Inflammatory macrophage treated with lipopolysaccharide for 1 hour (primary cell): Measurements from ENCODE around the gene CDH18.

ENCODE experiments used
- DNase-seq, 2 donors: peaks; one replicate each; pipeline ENCODE4 v3.0.0-alpha.2; 2020 to 2022

CDH18 gene

DNA sequence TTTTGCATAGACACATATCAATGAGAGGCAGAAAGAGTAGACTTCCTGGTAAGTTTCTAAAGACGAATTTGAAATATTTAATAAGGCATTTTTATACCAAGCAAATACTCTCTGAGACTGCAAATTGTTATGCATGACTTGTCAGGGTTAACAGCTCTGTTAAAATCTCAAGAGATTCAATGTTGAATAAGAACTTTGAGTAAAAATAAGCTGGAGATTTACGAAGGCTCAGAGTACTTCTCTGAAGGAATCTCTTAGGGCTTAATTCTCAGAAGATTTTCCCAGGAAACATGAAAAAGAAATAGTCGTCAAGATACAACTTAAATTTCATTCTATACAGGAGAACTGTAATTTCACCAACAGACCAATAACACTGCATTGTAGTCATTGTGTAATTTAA is 259.4 kb downstream of the CDH18 start:
- DNase-seq, result no peak

DNA sequence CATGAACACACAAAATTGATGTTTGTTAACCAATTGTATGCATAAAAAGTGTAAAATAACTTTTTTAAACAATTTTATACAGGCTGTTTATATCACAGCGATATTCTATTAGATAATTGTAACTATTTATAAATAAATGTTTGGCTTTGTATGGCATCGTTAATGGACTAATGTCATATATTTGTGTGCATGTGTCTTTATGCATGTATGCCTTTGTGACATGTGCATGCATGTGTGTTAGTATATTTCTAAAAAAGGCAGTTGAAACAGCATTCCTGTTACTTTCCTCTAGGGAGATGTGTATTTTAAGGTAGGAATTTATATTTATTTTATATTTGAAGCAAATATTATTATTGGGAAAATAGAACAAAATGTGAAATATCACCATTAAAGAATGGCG is 268.9 kb downstream of the CDH18 start:
- DNase-seq, result no peak

DNA sequence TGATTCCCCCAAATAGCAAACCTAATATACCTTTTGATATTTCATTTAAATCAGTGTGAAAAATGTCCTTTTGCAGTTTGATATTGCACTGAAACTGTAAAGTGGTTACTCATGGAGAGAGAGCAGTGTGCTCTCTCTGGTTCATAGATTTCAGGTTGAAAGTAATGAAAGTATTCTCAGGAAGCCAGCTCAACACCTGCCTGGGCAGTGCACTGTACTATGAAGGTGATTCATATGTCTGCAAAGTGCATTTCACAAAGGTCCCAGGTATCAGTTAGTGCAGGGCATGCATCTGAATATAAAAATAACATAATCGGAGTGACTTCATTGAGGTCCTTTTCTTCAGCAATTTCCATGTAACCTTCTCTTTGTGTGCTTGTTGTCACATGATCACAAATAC is 274.3 kb downstream of the CDH18 start:
- DNase-seq, result no peak

DNA sequence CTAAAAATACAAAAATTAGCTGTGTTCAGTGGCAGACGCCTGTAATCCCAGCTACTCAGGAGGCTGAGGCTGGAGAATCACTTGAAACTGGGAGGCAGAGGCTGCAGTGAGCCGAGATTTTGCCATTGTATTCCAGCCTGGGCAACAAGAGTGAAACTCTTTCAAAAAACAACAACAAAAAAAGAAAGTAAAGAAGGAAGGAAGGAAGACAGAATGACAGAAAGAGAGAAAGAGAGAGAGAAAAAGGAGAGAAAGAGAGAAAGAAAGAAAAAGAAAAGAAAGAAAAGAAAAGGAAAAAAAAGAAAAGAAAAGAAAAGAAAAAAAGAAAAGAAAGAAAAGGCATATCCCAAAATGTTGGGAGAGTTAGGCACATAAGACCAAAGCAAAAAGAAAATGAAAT is 278.6 kb downstream of the CDH18 start:
- no peak for DNase-seq

DNA sequence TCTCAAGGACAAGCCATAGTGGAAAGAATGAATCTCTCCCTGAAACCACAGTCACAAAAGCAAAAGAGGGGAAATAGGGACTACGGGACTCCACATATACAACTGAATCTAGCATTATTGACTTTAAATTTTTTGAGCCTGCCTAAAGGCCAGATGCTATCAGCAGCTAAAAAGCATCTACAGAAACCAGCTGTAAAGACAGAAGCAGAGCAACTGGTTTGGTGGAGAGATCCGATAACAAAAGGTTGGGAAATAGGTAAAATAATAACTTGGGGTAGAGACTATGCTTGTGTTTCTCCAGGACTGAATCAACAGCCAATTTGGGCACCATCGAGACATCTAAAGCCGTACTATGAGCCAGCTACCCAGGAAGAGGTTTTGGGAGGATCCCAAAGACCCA is 281.2 kb downstream of the CDH18 start:
- no peak for DNase-seq

- DNase-seq, result no peak
These were observed 286.3 kb downstream of the CDH18 start for GRCh38 chr5:19701731-19702130.

GRCh38 chr5:19694949-19695611 is 292.9 kb downstream of the CDH18 start:
- no peak for DNase-seq

DNA sequence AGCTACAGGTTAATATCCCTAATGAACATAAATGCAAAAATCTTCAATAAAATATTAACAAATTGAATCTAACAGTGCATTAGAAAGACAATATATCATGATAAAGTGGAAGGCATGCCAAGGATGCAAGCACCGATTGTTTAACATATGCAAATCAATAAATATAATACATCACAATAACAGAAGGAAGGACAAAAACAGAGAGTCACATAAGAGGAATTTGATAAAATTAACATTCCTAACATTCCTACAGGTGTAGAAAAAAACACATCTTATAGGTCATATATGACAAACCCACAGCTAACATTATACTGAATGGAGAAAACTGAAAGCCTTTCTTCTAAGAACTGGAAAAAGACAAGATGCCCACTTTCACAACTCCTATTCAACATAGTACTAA is 297.0 kb downstream of the CDH18 start:
- DNase-seq, result no peak

DNA sequence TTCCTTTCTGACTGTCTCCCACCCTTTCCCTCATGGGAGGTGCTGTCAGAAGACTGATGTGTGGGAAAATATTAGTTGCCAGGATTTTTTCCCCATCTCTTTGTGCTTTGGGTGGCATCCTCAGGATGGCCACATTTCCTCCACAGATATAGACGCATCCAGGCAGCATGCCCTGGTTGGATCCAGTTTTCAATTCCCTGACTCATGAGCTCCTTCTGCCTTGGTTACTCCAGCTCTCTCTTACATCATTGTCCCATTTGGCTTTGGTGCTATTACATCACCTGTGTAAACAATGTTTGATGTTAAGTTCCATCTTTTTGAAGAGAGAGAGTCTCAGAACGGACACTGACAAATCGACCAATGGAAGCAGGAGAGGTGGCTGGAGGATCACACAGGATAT is 302.5 kb downstream of the CDH18 start:
- DNase-seq, result no peak

GRCh38 chr5:19676895-19677294 is 311.1 kb downstream of the CDH18 start:
- DNase-seq, result no peak

GRCh38 chr5:19660679-19661078 is 327.3 kb downstream of the CDH18 start:
- no peak for DNase-seq

DNA sequence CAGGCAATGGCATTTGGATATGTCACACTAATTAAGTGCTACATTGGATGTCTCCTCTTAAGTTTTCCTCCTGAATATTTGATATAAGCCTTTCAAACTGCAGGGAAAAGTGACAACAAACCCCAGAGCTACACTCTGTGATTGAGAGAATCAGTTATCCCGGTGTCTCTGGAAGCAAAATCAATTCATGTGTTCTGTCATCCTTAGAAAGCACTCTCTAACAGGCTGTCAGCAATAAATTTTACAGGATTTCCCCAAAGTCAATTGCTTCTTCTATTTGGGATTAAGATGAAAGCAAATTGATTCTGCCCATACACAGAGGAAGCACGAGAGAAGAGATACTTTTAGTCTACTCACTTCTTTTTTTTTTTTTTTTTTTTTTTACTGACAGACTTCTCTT is 332.4 kb downstream of the CDH18 start:
- DNase-seq, result no peak

GRCh38 chr5:19638461-19638860 is 349.5 kb downstream of the CDH18 start:
- DNase-seq, result no peak

- no peak for DNase-seq
These were observed 357.1 kb downstream of the CDH18 start for GRCh38 chr5:19630876-19631275.

DNA sequence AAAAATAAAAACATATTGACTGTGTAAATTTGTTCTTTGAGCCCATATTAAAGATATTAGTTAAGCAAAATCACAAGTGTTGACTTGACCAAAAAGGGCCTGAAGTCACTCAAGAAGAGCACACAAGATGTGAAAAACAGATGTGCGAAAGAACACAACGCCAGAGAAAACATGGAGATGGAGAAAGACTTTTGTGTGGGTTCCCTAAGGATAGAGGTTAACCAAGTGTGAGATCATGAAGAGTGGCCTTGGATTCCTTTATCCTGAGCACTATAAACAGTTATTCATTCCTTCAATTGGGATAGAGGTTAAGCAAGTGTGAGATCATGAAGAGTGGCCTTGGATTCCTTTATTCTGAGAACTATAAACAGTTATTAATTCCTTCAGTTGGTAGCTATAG is 361.8 kb downstream of the CDH18 start:
- DNase-seq, result no peak

- DNase-seq, result no peak
These were observed 362.4 kb downstream of the CDH18 start for GRCh38 chr5:19625562-19625961.

- no peak for DNase-seq
These were observed 368.4 kb downstream of the CDH18 start for GRCh38 chr5:19619571-19619970.

- DNase-seq, result no peak
These were observed 371.2 kb downstream of the CDH18 start for GRCh38 chr5:19616701-19617215.

GRCh38 chr5:19615661-19616060 is 372.3 kb downstream of the CDH18 start:
- no peak for DNase-seq

GRCh38 chr5:19615071-19615470 is 372.9 kb downstream of the CDH18 start:
- no peak for DNase-seq

- DNase-seq, result no peak
These were observed 379.5 kb downstream of the CDH18 start for GRCh38 chr5:19608444-19609002.

- DNase-seq, result no peak
These were observed 382.1 kb downstream of the CDH18 start for GRCh38 chr5:19605846-19606407.

GRCh38 chr5:19584131-19584530 is 403.9 kb downstream of the CDH18 start:
- no peak for DNase-seq

DNA sequence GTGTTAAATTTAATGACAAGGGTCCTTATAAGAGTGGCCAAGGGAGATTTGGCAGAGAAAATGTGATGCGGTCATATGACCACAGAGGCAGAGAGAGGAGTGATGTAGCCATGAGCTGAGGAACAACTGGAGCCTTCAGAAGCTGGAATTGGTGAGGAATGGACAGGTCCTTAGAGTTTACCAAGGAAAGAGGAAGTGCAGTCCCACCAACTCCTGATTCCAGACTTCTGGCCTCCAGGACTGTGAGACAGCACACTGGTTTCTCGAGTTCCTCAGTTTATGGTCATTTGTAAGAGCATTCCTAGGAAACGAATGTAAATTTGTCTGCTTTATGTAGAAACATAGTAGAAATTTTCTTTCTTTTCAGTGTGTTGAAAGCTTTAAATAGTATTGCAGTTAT is 410.1 kb downstream of the CDH18 start:
- DNase-seq, result no peak

DNA sequence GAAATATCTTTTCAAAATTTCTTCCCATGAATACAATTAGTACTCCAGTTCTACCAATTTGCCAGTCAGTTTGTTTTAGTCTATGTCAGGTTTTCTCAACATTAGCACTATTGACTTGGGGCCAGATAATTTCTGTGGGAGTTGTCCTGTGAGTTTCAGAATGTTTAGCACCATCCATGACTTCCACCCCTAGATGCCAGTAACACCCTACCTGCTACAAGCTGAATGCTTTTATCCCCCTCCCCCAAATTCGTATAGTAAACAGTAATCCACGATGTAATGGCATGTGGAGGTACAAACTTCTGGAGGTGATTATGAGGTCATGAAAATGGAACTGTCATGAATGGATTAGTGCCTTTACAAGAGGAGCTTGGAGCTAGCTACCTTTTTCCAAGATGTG is 420.0 kb downstream of the CDH18 start:
- no peak for DNase-seq
